ENCODE results near the gene TOP2B. TPM values are rescaled to one million over a fixed set of nuclear protein-coding genes. Genes with fewer than 3 reads are reported as not detected.

The TOP2B gene
- total RNA-seq, 1 experiment from 2014 or later: 181 TPM

- Histone ChIP-seq H2AK5ac (ENCODE audit: insufficient read length, low read length) (no peak overlapping the region), H3K23ac (ENCODE audit: insufficient read length, low read depth, low read length) (no peak overlapping the region), H2AFZ (ENCODE audit: low read length) (no peak overlapping the region), H3K79me2 (ENCODE audit: insufficient read depth, low read length) (no peaks in the 10 kb centered on the region), H2BK20ac (ENCODE audit: low read depth, low read length, poor library complexity, severe bottlenecking) (no peak overlapping the region), H3K79me1 (ENCODE audit: insufficient read depth, low read depth, low read length, poor library complexity, severe bottlenecking) (no peaks in the 10 kb centered on the region), H3K4me2 (ENCODE audit: insufficient read depth, insufficient read length, low read length) (no peak overlapping the region), H3K18ac (ENCODE audit: insufficient read length, low read depth, low read length) (no peak overlapping the region), H3K56ac (ENCODE audit: insufficient read length, low read depth, low read length) (no peak overlapping the region), H4K8ac (replicated peaks; ENCODE audit: insufficient read length, low read depth, low read length) (no peak overlapping the region), H2BK12ac (ENCODE audit: insufficient read length, low read depth, low read length) (no peak overlapping the region), H2BK120ac (ENCODE audit: low read depth, low read length, poor library complexity, severe bottlenecking) (no peak overlapping the region), H3K23me2 (ENCODE audit: insufficient read length, low read depth, low read length, poor library complexity, severe bottlenecking) (no peaks in the 10 kb centered on the region), H3K27me3 (ENCODE audit: insufficient read depth, low read length) (no peaks in the 10 kb centered on the region), H3K4ac (ENCODE audit: low read depth, low read length) (no peak overlapping the region), H4K20me1 (ENCODE audit: control insufficient read depth, insufficient read depth, insufficient read length) (no peaks in the 10 kb centered on the region), H3K4me1 (ENCODE audit: insufficient read depth, low read length) (no peaks in the 10 kb centered on the region), H3T11ph (ENCODE audit: low read length) (no peak overlapping the region), H2BK15ac (ENCODE audit: low read depth, low read length) (no peak overlapping the region), H3K27ac (ENCODE audit: insufficient read length, low read depth, low read length) (no peak overlapping the region), H2BK5ac (ENCODE audit: insufficient read length, low read length) (no peak overlapping the region), H3K14ac (ENCODE audit: insufficient read depth, low read length) (no peak overlapping the region), H3K9ac (ENCODE audit: extremely low read depth, insufficient read length, low read length) (no peak overlapping the region), H4K5ac (ENCODE audit: insufficient read length, low read depth, low read length) (no peak overlapping the region), H3K9me3 (ENCODE audit: control insufficient read depth, low read depth, low read length) (no peaks in the 10 kb centered on the region), H4K91ac (ENCODE audit: insufficient read length, low read depth, low read length) (no peak overlapping the region)
- Mint-ChIP-seq H3K27me3 (ENCODE audit: low read depth) (no peaks in the 10 kb centered on the region), H3K9me3 (no peaks in the 10 kb centered on the region), H3K36me3 (ENCODE audit: insufficient read depth in 1 of 3, low read depth in 3 of 3) (no peaks in the 10 kb centered on the region), H3K27ac (no peak overlapping the region), H3K4me1 (no peaks in the 10 kb centered on the region), H3K4me3 (no peak overlapping the region)
- no peak for TF ChIP-seq CTCF (conservative IDR thresholded peaks at IDR 0.05)
- DNase-seq: no peak
- WGBS (ENCODE audit: extremely low coverage, insufficient read length, low lambda C conversion rate): no CpG with 5 or more reads among the region's 2 CpGs
Measured at GRCh38 chr3:25707268-25707926, 42.7 kb upstream of the TOP2B start.
